KOPT-K1 (cell line): ENCODE results near the gene SCRT2.

Experiments used
- H3K27ac ChIP-seq: fragments of 200-600 bp; sonication (generic); 2 replicates; pipeline ENCODE4 v1.5.1; 2016; ENCODE audit warnings: antibody characterized with exemption, mild to moderate bottlenecking, low read depth, low read length; ENCODE audit not compliant: poor library complexity, severe bottlenecking
- H3K36me3 ChIP-seq: fragments of 200-600 bp; sonication (generic); 2 replicates; pipeline ENCODE4 v1.5.1; 2017; ENCODE audit warnings: antibody characterized with exemption, mild to moderate bottlenecking, low read length, moderate library complexity; ENCODE audit not compliant: insufficient read depth
- H3K9me3 ChIP-seq: fragments of 200-600 bp; sonication (generic); 2 replicates; pipeline ENCODE4 v1.5.1; 2017; ENCODE audit warnings: antibody characterized with exemption, low read length, mild to moderate bottlenecking; ENCODE audit not compliant: insufficient read depth, poor library complexity, severe bottlenecking

Gene SCRT2

DNA sequence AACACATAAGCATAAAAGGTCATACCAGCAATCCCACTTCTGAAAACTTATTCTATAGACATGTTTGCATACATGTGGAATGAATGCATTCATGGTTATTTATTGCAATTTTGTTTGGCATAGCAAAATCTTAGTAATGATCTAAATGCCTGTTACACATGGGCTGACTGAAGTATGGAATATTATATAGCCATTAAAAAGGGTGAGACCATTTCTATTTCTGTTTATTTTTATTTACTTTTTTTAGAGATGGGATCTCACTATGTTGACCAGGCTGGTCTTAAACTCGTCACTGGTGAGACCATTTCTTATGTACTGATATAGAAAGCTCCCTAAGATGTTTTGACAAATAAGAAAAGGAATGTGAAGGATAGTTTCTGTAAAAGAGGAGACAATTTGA is 14.3 kb upstream of the SCRT2 start:
- Histone ChIP-seq H3K36me3 (no peaks in the 10 kb centered on the region), H3K9me3 (no peaks in the 10 kb centered on the region), H3K27ac (no peak overlapping the region)

- Histone ChIP-seq H3K9me3 (no peaks in the 10 kb centered on the region), H3K27ac (no peak overlapping the region), H3K36me3 (no peaks in the 10 kb centered on the region)
Measured at GRCh38 chr20:689348-689747, 13.7 kb upstream of the SCRT2 start.

- no peaks in the 10 kb centered on the region for H3K36me3 ChIP-seq
- H3K9me3 ChIP-seq = no peaks in the 10 kb centered on the region
- no peak overlapping the region for H3K27ac ChIP-seq
Measured at GRCh38 chr20:688809-689212, 13.2 kb upstream of the SCRT2 start.

DNA sequence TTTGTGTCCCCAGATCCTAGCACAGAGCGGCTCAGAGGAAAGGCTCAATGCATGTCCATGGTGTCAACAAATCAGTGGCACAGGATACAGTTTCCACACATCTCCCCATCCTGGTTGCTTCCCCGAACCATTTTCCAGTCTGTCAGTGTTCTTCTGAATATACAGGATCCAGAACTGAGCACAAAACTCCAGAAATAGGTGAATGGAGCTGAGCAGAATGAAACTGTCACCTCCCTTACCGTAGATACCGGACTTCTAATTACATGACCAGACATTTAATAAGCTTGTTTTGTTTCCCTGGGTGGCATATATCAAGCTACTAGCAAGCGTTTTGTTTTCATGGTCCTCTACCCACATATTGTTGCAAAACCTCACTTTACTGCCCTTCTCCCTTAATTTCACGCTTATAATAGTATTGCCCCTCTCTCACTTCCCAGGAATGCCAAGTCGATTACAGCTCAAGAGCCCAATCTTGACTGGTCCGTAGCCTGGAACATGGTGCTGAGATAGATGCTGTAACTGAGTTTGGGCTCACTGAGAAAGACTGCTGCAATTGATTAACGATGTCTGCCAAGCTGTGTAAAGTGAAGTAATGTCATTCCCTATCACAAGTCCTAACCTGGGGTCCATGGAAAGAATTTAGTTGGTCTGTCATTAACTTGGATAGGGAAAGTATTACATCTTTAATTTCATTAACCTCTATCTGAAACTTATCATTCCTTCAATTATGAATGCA is 12.0 kb upstream of the SCRT2 start:
- Histone ChIP-seq H3K27ac (no peak overlapping the region), H3K9me3 (no peaks in the 10 kb centered on the region), H3K36me3 (no peaks in the 10 kb centered on the region)

- H3K27ac ChIP-seq = no peak overlapping the region
- no peaks in the 10 kb centered on the region for H3K9me3 ChIP-seq
- no peaks in the 10 kb centered on the region for H3K36me3 ChIP-seq
Measured at GRCh38 chr20:684676-685319, 9.2 kb upstream of the SCRT2 start.

GRCh38 chr20:682123-682522 is 6.5 kb upstream of the SCRT2 start:
- Histone ChIP-seq H3K9me3 (no peaks in the 10 kb centered on the region), H3K27ac (no peak overlapping the region)

DNA sequence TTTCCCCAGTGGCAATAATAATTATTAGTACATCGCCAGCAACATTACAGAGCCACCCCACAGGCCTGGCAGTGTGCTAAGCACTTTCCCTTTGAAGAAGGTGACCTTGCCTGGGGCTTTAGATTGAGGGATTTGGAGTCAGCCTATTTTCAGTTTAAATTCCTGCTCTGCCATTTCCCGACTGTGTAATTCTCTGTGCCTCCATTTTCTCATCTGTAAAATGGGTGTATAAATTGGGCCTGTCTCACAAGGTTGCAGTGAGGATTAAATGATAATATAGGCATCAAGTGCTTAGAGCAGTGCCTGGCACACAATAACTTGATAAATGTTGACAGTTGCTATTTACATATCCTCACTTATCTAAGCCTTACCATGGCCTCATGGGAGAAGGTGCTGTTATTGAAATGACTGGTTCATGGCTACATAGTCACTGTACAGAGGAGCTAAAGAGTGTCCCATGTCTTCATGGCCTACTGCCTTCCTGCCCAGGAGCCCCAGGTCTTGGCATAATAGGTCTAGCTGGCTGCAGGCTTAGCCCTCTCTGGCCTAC is 5.1 kb upstream of the SCRT2 start:
- Histone ChIP-seq H3K36me3 (no peaks in the 10 kb centered on the region), H3K27ac (no peak overlapping the region), H3K9me3 (peaks cover 3% of the 10 kb centered on the region)

More at GRCh38 chr20:682123-682522, 6.5 kb upstream of the SCRT2 start:
- no peaks in the 10 kb centered on the region for H3K36me3 ChIP-seq

- H3K9me3 ChIP-seq = peaks cover 3% of the 10 kb centered on the region
- H3K27ac ChIP-seq = no peak overlapping the region
- H3K36me3 ChIP-seq = no peaks in the 10 kb centered on the region
Measured at GRCh38 chr20:677957-678356, 2.4 kb upstream of the SCRT2 start.

- Histone ChIP-seq H3K9me3 (peaks cover 3% of the 10 kb centered on the region), H3K36me3 (no peaks in the 10 kb centered on the region), H3K27ac (no peak overlapping the region)
Measured at GRCh38 chr20:676967-677366, 1.4 kb upstream of the SCRT2 start.

GRCh38 chr20:676315-676937 is 824 bp upstream of the SCRT2 start:
- Histone ChIP-seq H3K36me3 (no peaks in the 10 kb centered on the region), H3K9me3 (peaks cover 3% of the 10 kb centered on the region), H3K27ac (no peak overlapping the region)

- H3K36me3 ChIP-seq = no peaks in the 10 kb centered on the region
- H3K9me3 ChIP-seq = peaks cover 3% of the 10 kb centered on the region
- H3K27ac ChIP-seq = no peak overlapping the region
Measured at GRCh38 chr20:675033-675452, 559 bp downstream of the SCRT2 start.

- Histone ChIP-seq H3K9me3 (peaks cover 3% of the 10 kb centered on the region), H3K36me3 (no peaks in the 10 kb centered on the region), H3K27ac (no peak overlapping the region)
Measured at GRCh38 chr20:673603-674001, 2.0 kb downstream of the SCRT2 start.

DNA sequence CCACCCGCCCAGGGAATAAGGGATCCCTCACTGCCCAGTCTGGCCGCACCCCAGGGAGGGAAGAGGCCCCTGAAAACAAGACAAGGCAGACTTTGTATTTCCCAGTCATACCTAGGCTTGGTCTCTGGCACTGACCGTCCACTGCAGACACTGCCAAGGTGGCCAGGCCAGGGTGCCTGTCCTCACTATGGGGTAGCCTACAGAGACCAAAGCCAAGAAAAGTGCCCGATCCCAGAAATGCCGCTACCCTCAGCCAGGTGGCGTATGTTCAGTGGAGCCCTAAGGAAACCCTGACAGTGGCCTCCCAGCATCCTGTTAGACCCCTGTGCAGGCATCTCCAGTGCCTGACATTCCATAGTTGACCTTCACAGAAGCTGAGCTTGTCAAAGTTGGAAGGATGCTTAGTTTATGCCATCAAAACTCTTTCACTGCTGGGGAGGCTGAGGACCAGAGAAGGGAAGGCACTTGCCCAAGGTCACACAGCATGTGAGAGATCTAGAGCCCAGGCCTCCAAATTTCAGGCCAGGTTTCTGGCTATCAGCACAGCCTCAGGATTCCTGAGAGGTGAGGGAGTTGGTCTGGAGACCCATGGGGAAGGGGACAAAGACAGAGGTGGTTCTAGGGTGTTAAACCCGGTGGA is 2.5 kb downstream of the SCRT2 start:
- Histone ChIP-seq H3K27ac (no peak overlapping the region), H3K9me3 (peaks cover 3% of the 10 kb centered on the region), H3K36me3 (no peaks in the 10 kb centered on the region)

GRCh38 chr20:671252-672030 is 4.2 kb downstream of the SCRT2 start:
- H3K9me3 ChIP-seq = peaks cover 3% of the 10 kb centered on the region
- no peaks in the 10 kb centered on the region for H3K36me3 ChIP-seq
- H3K27ac ChIP-seq = no peak overlapping the region
